Measurements from ENCODE around the gene E2F2. TPM values are rescaled to one million over a fixed set of nuclear protein-coding genes. Genes with fewer than 3 reads are reported as not detected.

Gene E2F2
- total and polyA plus RNA-seq, 2 of the 13 experiments (the other 11 are each of a cell fraction or from before 2014, with no cell fraction given) = 0.65 to 6.6 TPM

- TF ChIP-seq RNF219 (CRISPR knock-in tag; IDR thresholded peaks at IDR 0.05) = no peak
- TF ChIP-seq MATR3 (CRISPR knock-in tag; IDR thresholded peaks at IDR 0.05) = no peak
- TF ChIP-seq ZNF275 (CRISPR knock-in tag; IDR thresholded peaks at IDR 0.05; ENCODE audit: borderline replicate concordance) = peak; percentile 30; the same call in 1 of the 2 replicates
- TF ChIP-seq HOXA9 (CRISPR knock-in tag; IDR thresholded peaks at IDR 0.05; ENCODE audit: borderline replicate concordance) = no peak
- TF ChIP-seq HMG20A (CRISPR knock-in tag; IDR thresholded peaks at IDR 0.05; ENCODE audit: borderline replicate concordance) = peak; percentile 57; the same call in 1 of the 2 replicates
- TF ChIP-seq ZXDC (CRISPR knock-in tag; IDR thresholded peaks at IDR 0.05) = no peak
- TF ChIP-seq ZMYM4 (CRISPR knock-in tag; IDR thresholded peaks at IDR 0.05) = peak; percentile 89
- TF ChIP-seq ZNF335 (CRISPR knock-in tag; IDR thresholded peaks at IDR 0.05) = no peak
- TF ChIP-seq FOXP4 (CRISPR knock-in tag; IDR thresholded peaks at IDR 0.05) = peak; percentile 67; the same call in 1 of the 2 replicates
- TF ChIP-seq ZNF713 (CRISPR knock-in tag; IDR thresholded peaks at IDR 0.05) = peak; percentile 41; the same call in 1 of the 2 replicates
- TF ChIP-seq YY1 (IDR thresholded peaks at IDR 0.05; ENCODE audit: insufficient read depth, insufficient replicate concordance, low read depth, low read length) = peak; percentile 65
- TF ChIP-seq CENPT (CRISPR knock-in tag; IDR thresholded peaks at IDR 0.05; ENCODE audit: low read depth) = no peak
- TF ChIP-seq MEF2D (CRISPR knock-in tag; IDR thresholded peaks at IDR 0.05) = peak; percentile 58; the same call in 1 of the 2 replicates
- no peak for TF ChIP-seq MLLT10 (CRISPR knock-in tag; IDR thresholded peaks at IDR 0.05)
- no peak for TF ChIP-seq ZNF33A (CRISPR knock-in tag; IDR thresholded peaks at IDR 0.05; ENCODE audit: borderline replicate concordance)
- TF ChIP-seq ZKSCAN5 (CRISPR knock-in tag; IDR thresholded peaks at IDR 0.05) = no peak
- TF ChIP-seq ZBTB2 (CRISPR knock-in tag; IDR thresholded peaks at IDR 0.05; ENCODE audit: low read depth) = no peak
- no peak for TF ChIP-seq ZNF569 (CRISPR knock-in tag; IDR thresholded peaks at IDR 0.05; ENCODE audit: borderline replicate concordance)
- TF ChIP-seq NPAS2 (CRISPR knock-in tag; IDR thresholded peaks at IDR 0.05; ENCODE audit: borderline replicate concordance) = no peak
These were observed 52.0 kb downstream of the E2F2 start (continued) for GRCh38 chr1:23478896-23479665.

Data from HepG2 (cell line).